ENCODE results near the gene PTMA. TPM values are rescaled to one million over a fixed set of nuclear protein-coding genes. Genes with fewer than 3 reads are reported as not detected.
A peak's percentile ranks its signal among the peaks of the same experiment; 100 is the strongest.

The PTMA gene
- total and polyA plus RNA-seq, 2 experiments from 2014 or later = 597 to 727 TPM

GRCh38 chr2:231672617-231673347, 35.5 kb upstream of the PTMA start:
- Histone ChIP-seq H3K4me1 (ENCODE audit: insufficient read depth) (peaks cover 42% of the 10 kb centered on the region), H2AFZ (peak overlapping the region; percentile 36)

GRCh38 chr2:231673348-231673770, 35.0 kb upstream of the PTMA start:
- TF ChIP-seq EZH2phosphoT487 (IDR thresholded peaks at IDR 0.05; ENCODE audit: low read depth, severe bottlenecking, unreplicated experiment) = no peak
- no peak for TF ChIP-seq EZH2 (IDR thresholded peaks at IDR 0.05; ENCODE audit: borderline replicate concordance)
- TF ChIP-seq CTCF (IDR thresholded peaks at IDR 0.05; ENCODE audit: poor library complexity) = no peak
- no peaks in the 10 kb centered on the region for H3K27me3 ChIP-seq
- peak; percentile 76 for DNase-seq (ENCODE audit: low spot score)
- peak overlapping the region; percentile 36 for H2AFZ ChIP-seq
- WGBS (ENCODE audit: low lambda C conversion rate, missing lambda C conversion rate) = 50% methylated on average over 6 of the region's 6 CpGs
- no peaks in the 10 kb centered on the region for H4K20me1 ChIP-seq (ENCODE audit: insufficient read depth, poor library complexity, severe bottlenecking)
- no peaks in the 10 kb centered on the region for H3K9me3 ChIP-seq (ENCODE audit: low read depth)
- H3K9me2 ChIP-seq (replicated peaks; ENCODE audit: insufficient read depth) = no peaks in the 10 kb centered on the region
- H3K4me3 ChIP-seq = no peak overlapping the region
- peaks cover 38% of the 10 kb centered on the region for H3K4me1 ChIP-seq (ENCODE audit: insufficient read depth)
- H3K27ac ChIP-seq = peak overlapping the region; percentile 89
- H3K36me3 ChIP-seq (replicated peaks; ENCODE audit: insufficient read depth, low read depth) = no peaks in the 10 kb centered on the region
- no peaks in the 10 kb centered on the region for H3K79me2 ChIP-seq
- H3K4me2 ChIP-seq = peak overlapping the region; percentile 57

More at GRCh38 chr2:231672617-231673347, 35.5 kb upstream of the PTMA start:
- H3K27ac ChIP-seq = peak overlapping the region; percentile 89
- H3K4me2 ChIP-seq = peak overlapping the region; percentile 57
- DNase-seq (ENCODE audit: low spot score) = peak; percentile 81
- TF ChIP-seq EZH2 (IDR thresholded peaks at IDR 0.05; ENCODE audit: borderline replicate concordance) (no peak), EZH2phosphoT487 (IDR thresholded peaks at IDR 0.05; ENCODE audit: low read depth, severe bottlenecking, unreplicated experiment) (no peak), CTCF (IDR thresholded peaks at IDR 0.05; ENCODE audit: poor library complexity) (peak; percentile 35)
- H3K27me3 ChIP-seq = no peaks in the 10 kb centered on the region
- no peaks in the 10 kb centered on the region for H3K36me3 ChIP-seq (replicated peaks; ENCODE audit: insufficient read depth, low read depth)
- no peaks in the 10 kb centered on the region for H3K79me2 ChIP-seq
- no peaks in the 10 kb centered on the region for H3K9me3 ChIP-seq (ENCODE audit: low read depth)
- 36% methylated on average over 17 of the region's 20 CpGs for WGBS (ENCODE audit: low lambda C conversion rate, missing lambda C conversion rate)
- no peaks in the 10 kb centered on the region for H3K9me2 ChIP-seq (replicated peaks; ENCODE audit: insufficient read depth)
- H3K4me3 ChIP-seq = no peak overlapping the region
- H4K20me1 ChIP-seq (ENCODE audit: insufficient read depth, poor library complexity, severe bottlenecking) = no peaks in the 10 kb centered on the region

- Histone ChIP-seq H3K4me1 (ENCODE audit: insufficient read depth) (peaks cover 38% of the 10 kb centered on the region), H3K4me2 (peak overlapping the region; percentile 39), H3K79me2 (no peaks in the 10 kb centered on the region), H3K27me3 (no peaks in the 10 kb centered on the region), H2AFZ (no peak overlapping the region), H3K9me3 (ENCODE audit: low read depth) (no peaks in the 10 kb centered on the region), H4K20me1 (ENCODE audit: insufficient read depth, poor library complexity, severe bottlenecking) (no peaks in the 10 kb centered on the region), H3K36me3 (replicated peaks; ENCODE audit: insufficient read depth, low read depth) (no peaks in the 10 kb centered on the region), H3K9me2 (replicated peaks; ENCODE audit: insufficient read depth) (no peaks in the 10 kb centered on the region), H3K4me3 (no peak overlapping the region), H3K27ac (peak overlapping the region; percentile 89)
- TF ChIP-seq EZH2phosphoT487 (IDR thresholded peaks at IDR 0.05; ENCODE audit: low read depth, severe bottlenecking, unreplicated experiment) = no peak
- TF ChIP-seq EZH2 (IDR thresholded peaks at IDR 0.05; ENCODE audit: borderline replicate concordance) = no peak
- TF ChIP-seq CTCF (IDR thresholded peaks at IDR 0.05; ENCODE audit: poor library complexity) = peak; percentile 92
- 43% methylated on average over 20 of the region's 20 CpGs for WGBS (ENCODE audit: low lambda C conversion rate, missing lambda C conversion rate)
- DNase-seq (ENCODE audit: low spot score) = peak; percentile 86
These were observed 33.6 kb upstream of the PTMA start for GRCh38 chr2:231674587-231675338.

Measured in hepatocyte (in vitro differentiated cells).